Body of pancreas (tissue), 4 donors: ENCODE data around the gene SLC6A9.

Experiments
- POLR2A ChIP-seq, 3 donors: fragments of 450-650 bp; IDR thresholded peaks; one replicate each; pipeline ENCODE4 v1.6.1; 2016; ENCODE audit warnings: antibody characterized with exemption in 3 of 3, mild to moderate bottlenecking in 2 of 3
- TF ChIP-seq, protein P1 (sequence below), 7 experiments: fragments of 450-650 bp in 4 of 7; fragments of 200-600 bp in 3 of 7; sonication (generic) in 3 of 7; IDR thresholded peaks; one replicate each; pipeline ENCODE4 v1.5.1; 2016 to 2019; ENCODE audit warnings: antibody characterized with exemption in 7 of 7

DNA sequence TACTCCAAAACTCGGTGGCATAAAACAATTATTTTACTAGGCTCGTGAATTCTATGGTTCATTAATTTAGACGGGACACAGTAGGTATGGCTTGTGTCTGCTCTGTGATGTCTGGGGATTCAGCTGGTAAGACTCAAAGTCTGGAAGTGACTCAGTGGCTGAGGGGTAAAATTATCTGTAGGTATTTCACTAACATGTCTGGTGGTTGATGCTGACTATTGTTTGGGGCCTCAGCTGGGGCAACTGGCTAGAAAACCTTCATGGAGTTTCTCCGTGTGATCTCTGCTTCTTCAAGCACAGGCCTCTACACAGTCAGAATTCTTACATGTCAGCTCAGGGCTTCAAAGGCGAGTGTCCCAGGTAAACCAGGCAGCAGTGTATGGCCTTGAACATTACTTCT, 46.2 kb upstream of the SLC6A9 start:
- no peak for TF ChIP-seq POLR2A (IDR thresholded peaks at IDR 0.05)
- TF ChIP-seq, protein P1, sequence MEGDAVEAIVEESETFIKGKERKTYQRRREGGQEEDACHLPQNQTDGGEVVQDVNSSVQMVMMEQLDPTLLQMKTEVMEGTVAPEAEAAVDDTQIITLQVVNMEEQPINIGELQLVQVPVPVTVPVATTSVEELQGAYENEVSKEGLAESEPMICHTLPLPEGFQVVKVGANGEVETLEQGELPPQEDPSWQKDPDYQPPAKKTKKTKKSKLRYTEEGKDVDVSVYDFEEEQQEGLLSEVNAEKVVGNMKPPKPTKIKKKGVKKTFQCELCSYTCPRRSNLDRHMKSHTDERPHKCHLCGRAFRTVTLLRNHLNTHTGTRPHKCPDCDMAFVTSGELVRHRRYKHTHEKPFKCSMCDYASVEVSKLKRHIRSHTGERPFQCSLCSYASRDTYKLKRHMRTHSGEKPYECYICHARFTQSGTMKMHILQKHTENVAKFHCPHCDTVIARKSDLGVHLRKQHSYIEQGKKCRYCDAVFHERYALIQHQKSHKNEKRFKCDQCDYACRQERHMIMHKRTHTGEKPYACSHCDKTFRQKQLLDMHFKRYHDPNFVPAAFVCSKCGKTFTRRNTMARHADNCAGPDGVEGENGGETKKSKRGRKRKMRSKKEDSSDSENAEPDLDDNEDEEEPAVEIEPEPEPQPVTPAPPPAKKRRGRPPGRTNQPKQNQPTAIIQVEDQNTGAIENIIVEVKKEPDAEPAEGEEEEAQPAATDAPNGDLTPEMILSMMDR (IDR thresholded peaks at IDR 0.05), result no peak
